Measurements from ENCODE around the gene MEGF11.
"Not testable (repeated sequence)": the region's sequence is repeated elsewhere in the genome, so short reads cannot be mapped to it uniquely, and the experiment has no call there.

MEGF11 gene

DNA sequence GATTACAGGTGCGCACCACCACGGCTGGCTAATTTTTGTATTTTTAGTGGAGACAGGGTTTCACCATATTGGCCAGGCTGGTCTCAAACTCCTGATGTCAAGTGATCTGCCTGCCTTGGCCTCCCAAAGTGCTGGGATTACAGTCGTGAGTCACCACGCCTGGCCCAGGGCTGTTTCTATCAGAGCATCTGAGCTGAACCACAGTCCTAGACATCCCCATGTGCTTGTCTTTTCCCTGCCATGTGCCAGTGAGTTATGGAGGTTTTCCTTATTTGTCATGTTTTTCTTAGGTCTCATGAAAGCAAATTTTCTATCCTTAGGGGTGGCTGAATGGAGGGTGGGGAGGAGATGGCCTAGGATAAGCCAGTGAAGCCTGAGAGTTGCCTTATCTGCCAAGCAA lies 250.4 kb downstream of the MEGF11 start:
- not testable (repeated sequence) for H3K4me1 Mint-ChIP-seq (ENCODE audit: low read depth); H3K36me3 Mint-ChIP-seq (ENCODE audit: low read depth); DNase-seq (ENCODE audit: low spot score); H3K9me3 Mint-ChIP-seq; H3K27me3 Mint-ChIP-seq (ENCODE audit: low read depth); H3K4me3 Mint-ChIP-seq; H3K27ac Mint-ChIP-seq

DNA sequence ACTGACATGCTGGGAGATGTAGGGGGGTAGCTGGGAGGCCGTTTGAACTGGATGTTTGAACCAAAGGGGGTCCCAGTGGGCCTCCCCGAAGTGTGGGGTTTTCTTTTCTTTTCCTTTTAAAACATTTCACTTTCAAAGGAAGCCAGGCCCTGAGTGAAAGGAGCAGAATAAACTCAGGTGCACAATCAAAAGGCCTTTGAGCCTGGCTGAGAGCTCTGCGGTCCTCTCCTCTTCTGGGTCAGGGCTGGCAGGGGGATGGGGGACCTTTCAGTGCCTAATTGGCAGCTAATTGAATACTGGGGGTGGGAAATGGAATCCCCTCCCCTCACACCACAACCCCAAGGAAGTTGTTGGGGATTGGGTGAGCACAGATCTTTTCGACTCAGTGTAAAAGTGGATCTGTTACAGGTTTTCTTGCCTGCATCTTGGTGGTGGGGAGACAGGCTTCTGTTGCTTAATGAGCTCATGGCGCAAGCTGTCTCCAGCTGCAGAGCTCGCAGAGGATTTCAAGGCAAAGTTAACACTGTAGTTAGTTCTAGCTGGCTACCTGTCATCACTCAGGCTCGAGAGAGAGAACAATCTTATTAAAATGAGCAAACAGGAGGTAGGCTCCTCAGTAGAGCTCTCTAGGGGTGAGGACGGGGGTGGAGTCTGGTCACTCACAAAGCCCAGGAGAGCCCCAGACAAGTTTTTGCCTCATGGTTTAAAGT lies 251.7 kb downstream of the MEGF11 start:
- Mint-ChIP-seq H3K36me3 (ENCODE audit: low read depth) (no peaks in the 10 kb centered on the region), H3K9me3 (no peaks in the 10 kb centered on the region), H3K27ac (no peak overlapping the region), H3K27me3 (ENCODE audit: low read depth) (peaks cover 8% of the 10 kb centered on the region), H3K4me1 (ENCODE audit: low read depth) (no peaks in the 10 kb centered on the region), H3K4me3 (no peak overlapping the region)
- no peak for DNase-seq (ENCODE audit: low spot score)

DNA sequence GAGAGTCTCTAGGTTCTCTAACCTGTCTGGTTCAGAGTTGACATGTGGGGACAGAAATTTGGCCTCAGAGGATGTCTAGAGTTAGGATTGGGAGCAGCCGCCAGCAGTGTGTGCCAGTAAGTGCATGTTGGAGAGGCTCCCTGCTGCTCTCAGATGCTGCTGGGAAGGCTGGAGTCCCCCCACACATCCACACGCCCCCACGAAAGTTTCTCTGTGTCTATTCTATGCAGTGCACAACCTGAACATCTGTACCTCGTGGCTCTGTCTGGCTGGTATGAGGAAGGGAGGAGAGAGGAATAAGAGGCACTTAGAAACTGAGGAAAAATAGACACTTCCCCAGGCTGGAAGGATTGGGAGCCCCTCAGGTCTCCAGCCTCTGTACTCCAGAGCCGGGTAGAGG lies 252.5 kb downstream of the MEGF11 start:
- DNase-seq (ENCODE audit: low spot score) = no peak
- no peaks in the 10 kb centered on the region for H3K4me1 Mint-ChIP-seq (ENCODE audit: low read depth)
- no peaks in the 10 kb centered on the region for H3K9me3 Mint-ChIP-seq
- no peak overlapping the region for H3K27ac Mint-ChIP-seq
- H3K27me3 Mint-ChIP-seq (ENCODE audit: low read depth) = peaks cover 8% of the 10 kb centered on the region
- no peak overlapping the region for H3K4me3 Mint-ChIP-seq
- no peaks in the 10 kb centered on the region for H3K36me3 Mint-ChIP-seq (ENCODE audit: low read depth)

DNA sequence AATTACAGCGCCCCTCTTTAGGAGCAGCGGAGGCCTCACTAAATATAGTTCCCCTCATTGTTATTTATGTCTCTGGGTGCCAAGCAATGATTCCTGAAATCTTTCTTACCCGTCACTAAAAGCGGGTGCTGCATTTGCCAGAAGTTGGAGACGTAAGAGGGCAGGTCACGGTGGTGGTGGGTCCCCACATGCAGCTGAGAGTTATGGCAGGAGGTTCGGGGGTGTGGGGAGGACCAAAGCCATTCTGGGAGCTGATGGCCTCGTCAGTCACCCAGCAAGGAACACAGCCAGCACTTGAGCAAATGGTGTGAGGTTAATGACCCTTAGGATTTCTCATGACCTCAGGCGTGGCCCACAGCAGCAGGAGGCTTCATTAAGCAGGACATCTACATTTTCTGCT lies 255.1 kb downstream of the MEGF11 start:
- H3K27me3 Mint-ChIP-seq (ENCODE audit: low read depth) = peaks cover 15% of the 10 kb centered on the region
- no peaks in the 10 kb centered on the region for H3K36me3 Mint-ChIP-seq (ENCODE audit: low read depth)
- DNase-seq (ENCODE audit: low spot score) = no peak
- H3K27ac Mint-ChIP-seq = no peak overlapping the region
- no peaks in the 10 kb centered on the region for H3K4me1 Mint-ChIP-seq (ENCODE audit: low read depth)
- H3K9me3 Mint-ChIP-seq = no peaks in the 10 kb centered on the region
- no peak overlapping the region for H3K4me3 Mint-ChIP-seq

DNA sequence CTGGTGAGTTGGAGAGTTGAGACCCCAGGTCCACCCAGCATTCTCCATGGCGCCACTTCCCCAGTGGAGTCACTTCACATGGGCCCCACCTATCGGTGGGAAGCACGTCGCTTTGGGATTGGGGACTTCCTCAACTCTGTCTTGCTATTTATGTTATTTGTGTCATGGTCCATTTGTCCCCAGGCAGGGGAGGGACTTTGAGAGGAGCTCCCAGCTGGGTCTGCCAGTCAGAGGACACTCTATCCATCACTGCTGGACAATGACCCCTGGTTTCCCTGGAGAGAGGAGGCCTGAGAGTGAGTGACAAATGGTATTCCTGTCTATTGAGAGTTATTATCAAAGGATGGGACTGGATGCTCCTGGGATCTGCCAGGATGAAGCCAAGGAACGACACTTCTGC lies 256.6 kb downstream of the MEGF11 start:
- Mint-ChIP-seq H3K4me3 (no peak overlapping the region), H3K27ac (no peak overlapping the region), H3K36me3 (ENCODE audit: low read depth) (no peaks in the 10 kb centered on the region)

DNA sequence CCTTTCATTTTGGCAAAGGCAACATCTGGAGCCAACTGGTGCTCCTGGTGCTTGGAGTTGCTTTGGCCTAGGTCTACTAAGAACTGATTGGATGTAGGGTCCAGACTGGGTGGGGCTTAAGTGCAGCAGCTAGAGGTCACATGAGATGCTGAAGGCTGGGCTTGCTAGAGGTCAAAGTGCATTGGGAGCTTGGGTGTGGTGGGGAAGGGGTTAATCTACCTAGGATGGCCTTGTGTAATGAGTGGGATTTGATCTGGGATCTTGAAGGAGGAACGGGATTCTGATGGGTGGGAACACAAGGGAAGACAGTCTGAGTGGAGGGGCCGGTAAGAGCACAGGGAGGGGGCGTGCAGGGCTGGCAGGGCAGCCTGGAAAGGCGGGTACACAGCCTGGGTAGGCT lies 258.7 kb downstream of the MEGF11 start:
- Mint-ChIP-seq H3K36me3 (ENCODE audit: low read depth) (no peaks in the 10 kb centered on the region), H3K27ac (no peak overlapping the region), H3K27me3 (ENCODE audit: low read depth) (peaks cover 30% of the 10 kb centered on the region), H3K4me3 (no peak overlapping the region), H3K9me3 (no peaks in the 10 kb centered on the region), H3K4me1 (ENCODE audit: low read depth) (no peaks in the 10 kb centered on the region)
- no peak for DNase-seq (ENCODE audit: low spot score)

More for the DNA sequence above, 256.6 kb downstream of the MEGF11 start:
- no peaks in the 10 kb centered on the region for H3K9me3 Mint-ChIP-seq
- no peak for DNase-seq (ENCODE audit: low spot score)
- peaks cover 21% of the 10 kb centered on the region for H3K27me3 Mint-ChIP-seq (ENCODE audit: low read depth)
- H3K4me1 Mint-ChIP-seq (ENCODE audit: low read depth) = no peaks in the 10 kb centered on the region

DNA sequence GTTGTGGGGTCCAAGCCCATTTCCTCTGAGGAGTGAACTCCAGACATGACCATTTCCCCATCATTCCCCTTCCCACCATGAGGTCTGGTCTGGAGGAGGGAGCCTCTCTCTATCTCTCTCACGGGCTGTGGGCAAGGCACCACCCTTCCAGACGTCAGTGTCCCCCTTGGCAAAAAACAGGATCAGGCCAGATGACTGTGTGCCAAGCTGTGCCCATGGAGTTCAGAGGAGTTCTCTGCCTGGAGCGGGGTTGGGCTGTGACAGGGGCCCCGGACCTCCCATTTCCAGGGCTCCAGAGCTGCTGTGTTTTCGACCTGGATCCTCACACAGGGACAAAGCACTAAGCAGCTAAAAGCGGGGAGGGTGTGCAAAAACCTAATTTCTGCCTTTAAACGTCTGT lies 259.8 kb downstream of the MEGF11 start:
- no peak for DNase-seq (ENCODE audit: low spot score)
- Mint-ChIP-seq H3K36me3 (ENCODE audit: low read depth) (no peaks in the 10 kb centered on the region), H3K4me3 (no peak overlapping the region), H3K27ac (no peak overlapping the region), H3K9me3 (no peaks in the 10 kb centered on the region), H3K27me3 (ENCODE audit: low read depth) (peaks cover 30% of the 10 kb centered on the region), H3K4me1 (ENCODE audit: low read depth) (no peaks in the 10 kb centered on the region)

DNA sequence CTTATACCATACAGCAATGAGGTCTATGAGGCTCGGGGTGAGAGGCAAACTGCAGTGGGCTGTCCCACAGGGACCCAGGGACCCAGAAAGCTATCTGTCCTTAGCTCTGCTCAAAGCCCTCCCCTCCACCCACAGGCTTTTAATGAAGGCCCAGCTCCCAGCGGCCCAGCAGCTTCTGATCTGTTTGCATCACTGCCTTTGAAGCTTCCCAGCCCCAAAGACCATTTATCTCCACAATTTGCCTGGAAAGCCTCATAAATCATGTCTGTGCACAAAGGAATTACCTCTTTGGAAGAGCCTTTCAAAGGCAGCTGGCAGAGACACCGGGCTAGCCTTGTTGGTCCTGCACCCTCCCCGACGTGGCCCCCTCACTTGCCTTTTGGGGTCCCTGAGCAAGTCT lies 260.3 kb downstream of the MEGF11 start:
- H3K27me3 Mint-ChIP-seq (ENCODE audit: low read depth) = peaks cover 34% of the 10 kb centered on the region

DNA sequence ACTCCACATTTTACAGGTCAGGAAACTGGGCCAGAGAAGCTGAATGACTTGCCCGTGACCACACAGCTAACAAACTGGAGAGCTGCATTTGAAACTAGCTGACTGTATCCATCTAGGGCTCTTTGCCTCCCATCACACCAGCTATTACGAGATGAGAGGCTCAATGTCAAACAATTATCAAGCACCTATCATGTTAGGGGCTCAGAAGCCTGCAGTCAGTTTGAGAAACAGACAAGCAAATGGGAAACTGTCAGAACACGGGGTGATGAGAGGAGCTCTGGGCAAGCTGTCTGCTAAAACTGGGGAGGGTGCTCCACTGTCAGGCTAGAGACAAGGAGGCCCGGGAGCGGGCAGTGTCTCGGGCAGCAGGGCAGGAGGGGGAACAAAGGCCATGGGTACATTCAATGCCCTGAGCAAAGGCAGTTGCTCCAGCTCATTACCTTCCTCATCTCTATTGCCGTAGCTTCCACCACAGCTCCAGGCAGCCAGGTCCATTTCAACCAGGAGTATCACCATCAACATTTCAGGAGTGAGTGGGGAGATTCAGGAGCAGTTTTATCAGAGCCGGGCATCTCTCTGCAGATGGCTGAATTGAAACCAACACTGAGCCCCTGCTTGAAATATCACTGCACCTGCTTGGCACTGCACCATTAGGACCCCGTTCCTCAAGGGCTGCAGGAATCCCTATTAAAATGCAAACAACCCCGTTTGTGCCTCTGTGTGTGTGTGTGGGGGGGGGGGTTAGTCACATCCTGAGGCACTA lies 261.6 kb downstream of the MEGF11 start:
- H3K36me3 Mint-ChIP-seq (ENCODE audit: low read depth) = no peaks in the 10 kb centered on the region
- no peaks in the 10 kb centered on the region for H3K9me3 Mint-ChIP-seq
- H3K4me3 Mint-ChIP-seq = no peak overlapping the region
- no peaks in the 10 kb centered on the region for H3K4me1 Mint-ChIP-seq (ENCODE audit: low read depth)
- H3K27me3 Mint-ChIP-seq (ENCODE audit: low read depth) = peaks cover 30% of the 10 kb centered on the region
- no peak for DNase-seq (ENCODE audit: low spot score)
- no peak overlapping the region for H3K27ac Mint-ChIP-seq

More for the DNA sequence above, 260.3 kb downstream of the MEGF11 start:
- no peaks in the 10 kb centered on the region for H3K36me3 Mint-ChIP-seq (ENCODE audit: low read depth)
- no peaks in the 10 kb centered on the region for H3K9me3 Mint-ChIP-seq
- no peak overlapping the region for H3K27ac Mint-ChIP-seq
- no peaks in the 10 kb centered on the region for H3K4me1 Mint-ChIP-seq (ENCODE audit: low read depth)
- no peak for DNase-seq (ENCODE audit: low spot score)
- no peak overlapping the region for H3K4me3 Mint-ChIP-seq

DNA sequence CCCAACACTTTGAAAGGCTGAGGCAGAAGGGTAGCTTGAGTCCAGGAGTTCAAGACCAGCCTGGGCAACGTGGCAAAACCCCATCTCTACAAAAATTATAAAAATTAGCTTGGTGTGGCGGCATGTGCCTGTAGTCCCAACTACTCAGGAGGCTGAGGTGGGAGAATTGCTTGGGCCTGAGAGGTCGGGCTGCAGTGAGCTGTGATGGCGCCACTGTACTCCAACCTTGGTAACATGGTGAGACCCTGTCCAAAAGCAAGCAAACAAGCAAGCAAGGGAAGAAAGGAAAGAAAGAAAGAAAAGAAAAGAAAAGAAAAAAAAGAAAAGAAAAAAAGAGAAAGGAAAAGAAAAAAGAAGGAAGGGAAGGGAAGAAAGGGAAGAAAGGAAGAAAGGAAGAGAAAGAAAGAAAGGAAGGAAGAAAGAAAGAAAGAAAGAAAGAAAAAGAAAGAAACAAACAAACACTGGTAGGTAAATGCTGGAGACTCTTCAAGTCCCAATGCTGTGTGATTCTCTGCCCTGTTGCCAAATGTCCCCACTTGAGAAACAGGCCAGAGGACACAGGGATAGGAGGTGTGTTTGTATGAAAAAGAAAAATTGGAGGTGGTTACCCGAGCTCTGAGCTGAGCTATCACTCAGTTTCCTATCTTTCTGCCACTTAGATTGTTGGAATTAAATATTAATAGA lies 263.1 kb downstream of the MEGF11 start:
- no peak overlapping the region for H3K4me3 Mint-ChIP-seq
- no peaks in the 10 kb centered on the region for H3K36me3 Mint-ChIP-seq (ENCODE audit: low read depth)
- H3K27me3 Mint-ChIP-seq (ENCODE audit: low read depth) = peaks cover 38% of the 10 kb centered on the region
- no peaks in the 10 kb centered on the region for H3K4me1 Mint-ChIP-seq (ENCODE audit: low read depth)
- H3K9me3 Mint-ChIP-seq = no peaks in the 10 kb centered on the region
- no peak for DNase-seq (ENCODE audit: low spot score)
- H3K27ac Mint-ChIP-seq = no peak overlapping the region

DNA sequence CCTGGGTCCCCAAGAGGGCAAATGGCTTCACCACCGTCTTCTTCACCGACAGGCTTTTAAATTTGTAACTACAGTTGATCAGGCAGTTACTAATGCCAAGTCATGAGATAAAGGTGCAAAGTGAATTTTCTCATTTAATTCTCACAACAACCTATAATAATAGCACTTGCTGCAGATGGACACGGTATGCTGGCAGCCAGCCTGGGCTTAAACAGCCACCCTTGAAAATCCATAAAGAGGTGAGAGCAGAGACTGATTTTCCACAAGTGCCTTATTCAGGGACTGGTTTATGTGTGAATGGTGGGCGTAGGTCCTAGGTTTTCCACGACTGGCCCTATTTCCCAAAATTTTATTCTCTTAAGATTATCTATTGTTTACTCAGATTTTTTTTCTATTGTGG lies 266.4 kb downstream of the MEGF11 start:
- peaks cover 45% of the 10 kb centered on the region for H3K27me3 Mint-ChIP-seq (ENCODE audit: low read depth)

DNA sequence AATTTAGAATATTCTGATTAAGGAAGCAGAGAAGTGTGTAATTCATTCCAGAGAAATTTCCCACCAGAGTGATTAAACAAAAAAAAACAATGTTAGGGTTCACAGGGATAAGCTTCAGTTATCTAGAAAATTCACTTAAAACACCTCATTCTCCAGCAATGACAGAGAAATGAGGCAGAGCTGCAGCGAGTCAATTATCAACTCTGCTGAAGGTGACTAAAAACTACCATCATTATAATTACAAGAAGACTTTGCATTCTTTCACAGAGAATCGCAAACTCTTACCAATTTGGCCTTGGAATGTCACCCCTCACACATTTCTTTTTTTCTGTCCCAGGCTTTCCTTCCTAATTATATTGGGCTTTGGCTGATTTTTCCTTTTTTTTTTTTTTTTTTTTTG lies 267.1 kb downstream of the MEGF11 start:
- no peak overlapping the region for H3K27ac Mint-ChIP-seq
- DNase-seq (ENCODE audit: low spot score) = no peak
- no peaks in the 10 kb centered on the region for H3K9me3 Mint-ChIP-seq
- no peak overlapping the region for H3K4me3 Mint-ChIP-seq
- H3K4me1 Mint-ChIP-seq (ENCODE audit: low read depth) = peaks cover 2% of the 10 kb centered on the region
- H3K36me3 Mint-ChIP-seq (ENCODE audit: low read depth) = no peaks in the 10 kb centered on the region
- H3K27me3 Mint-ChIP-seq (ENCODE audit: low read depth) = peaks cover 48% of the 10 kb centered on the region

More for the DNA sequence above, 266.4 kb downstream of the MEGF11 start:
- no peaks in the 10 kb centered on the region for H3K4me1 Mint-ChIP-seq (ENCODE audit: low read depth)
- H3K4me3 Mint-ChIP-seq = no peak overlapping the region
- no peak overlapping the region for H3K27ac Mint-ChIP-seq
- no peaks in the 10 kb centered on the region for H3K36me3 Mint-ChIP-seq (ENCODE audit: low read depth)
- no peak for DNase-seq (ENCODE audit: low spot score)
- H3K9me3 Mint-ChIP-seq = no peaks in the 10 kb centered on the region

DNA sequence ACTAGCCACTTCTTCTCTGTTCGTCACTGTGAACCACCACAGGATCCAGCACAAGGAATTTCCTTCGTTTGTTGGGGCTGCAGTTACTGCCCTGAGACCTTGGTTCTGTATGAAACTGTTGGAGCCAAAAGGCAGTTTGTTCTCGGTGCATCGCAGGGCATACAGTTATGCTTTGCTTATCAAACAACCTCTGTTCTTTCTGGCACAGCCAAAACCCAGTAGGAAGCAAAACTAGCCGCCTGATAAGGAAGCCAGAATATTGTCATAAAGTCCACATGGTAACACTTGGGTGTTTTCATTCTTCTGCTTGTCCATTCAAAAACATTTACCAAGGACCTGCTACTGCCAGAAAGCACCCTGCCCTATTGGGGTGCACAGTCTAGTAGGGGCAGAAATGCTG lies 268.2 kb downstream of the MEGF11 start:
- Mint-ChIP-seq H3K27me3 (ENCODE audit: low read depth) (peaks cover 49% of the 10 kb centered on the region), H3K36me3 (ENCODE audit: low read depth) (no peaks in the 10 kb centered on the region), H3K4me1 (ENCODE audit: low read depth) (peaks cover 2% of the 10 kb centered on the region), H3K27ac (no peak overlapping the region), H3K4me3 (no peak overlapping the region), H3K9me3 (no peaks in the 10 kb centered on the region)
- DNase-seq (ENCODE audit: low spot score) = no peak

DNA sequence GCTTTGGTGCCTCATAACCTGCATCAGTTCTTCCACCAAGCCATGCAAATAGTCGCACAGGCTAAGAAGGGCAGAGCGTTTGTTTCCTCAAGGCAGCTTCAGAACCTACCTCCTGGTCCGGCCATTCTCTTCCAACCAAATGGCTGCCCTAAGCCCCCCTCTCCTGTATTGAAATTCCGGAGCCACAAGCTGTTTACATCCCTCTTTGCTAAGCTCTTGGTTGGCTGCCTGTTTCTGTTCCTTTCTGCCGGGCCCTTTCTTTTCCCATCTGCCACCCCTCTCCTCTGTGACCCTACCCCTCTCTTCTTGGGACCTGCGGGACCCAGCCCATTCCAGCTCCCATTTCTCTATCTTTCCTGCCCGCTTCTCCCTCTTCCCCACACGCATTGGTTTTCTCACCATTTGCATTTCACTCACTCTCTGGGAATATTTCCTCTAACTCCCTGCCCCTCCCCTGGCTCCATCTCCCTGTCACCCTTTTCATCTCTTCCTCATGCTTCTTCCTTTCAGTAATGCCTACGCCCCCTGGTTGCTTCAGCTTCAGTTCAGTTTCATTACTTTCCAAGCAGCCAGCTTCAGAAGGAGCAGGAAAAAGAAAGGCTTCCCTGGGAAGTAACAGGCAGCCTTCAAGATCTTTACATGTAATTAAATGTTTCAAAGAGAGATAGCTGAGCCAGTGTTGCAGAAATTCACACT lies 270.8 kb downstream of the MEGF11 start:
- Mint-ChIP-seq H3K27ac (no peak overlapping the region), H3K4me1 (ENCODE audit: low read depth) (peaks cover 2% of the 10 kb centered on the region), H3K9me3 (no peaks in the 10 kb centered on the region), H3K4me3 (peak overlapping the region; percentile 54), H3K36me3 (ENCODE audit: low read depth) (no peaks in the 10 kb centered on the region), H3K27me3 (ENCODE audit: low read depth) (peaks cover 43% of the 10 kb centered on the region)
- DNase-seq (ENCODE audit: low spot score) = no peak

Data from T-helper 2 cell treated with Interferon-gamma antibody and Interleukin-4, amounts not matched to agents 5 μg/mL and 100 μg/mL, for 36 hours (primary cell).